MM.1S (cell line): Measurements from ENCODE around the gene EBP.

Experiments
- EZH2phosphoT487 ChIP-seq: fragments of 300-600 bp; sonication (generic); IDR thresholded peaks from 2 replicates; pipeline ENCODE4 v1.6.1; 2018; ENCODE audit warnings: antibody characterized with exemption, low read length
- TF ChIP-seq, protein P1 (sequence below): fragments of 300-600 bp; sonication (generic); IDR thresholded peaks from 2 replicates; pipeline ENCODE4 v1.5.1; 2016; ENCODE audit warnings: antibody characterized with exemption, low read length, mixed read lengths

DNA sequence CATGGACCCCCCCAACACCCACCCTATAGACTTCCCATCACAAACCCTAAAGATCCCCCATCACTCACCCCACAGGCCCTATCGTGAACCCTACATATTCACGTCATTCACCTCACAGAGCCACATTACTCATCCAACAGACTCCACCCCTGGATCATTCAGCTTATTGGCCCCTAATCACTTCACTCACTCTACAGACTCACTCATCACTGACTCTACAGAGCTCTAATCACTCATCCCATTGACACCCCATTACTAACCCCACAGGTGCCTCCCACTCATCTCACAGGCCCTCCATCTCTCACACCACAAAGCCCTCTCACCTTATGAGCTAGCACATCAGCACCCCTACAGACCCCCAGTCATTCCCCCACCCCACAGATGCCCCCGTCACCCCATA is 11.6 kb downstream of the EBP start:
- TF ChIP-seq, protein P1, sequence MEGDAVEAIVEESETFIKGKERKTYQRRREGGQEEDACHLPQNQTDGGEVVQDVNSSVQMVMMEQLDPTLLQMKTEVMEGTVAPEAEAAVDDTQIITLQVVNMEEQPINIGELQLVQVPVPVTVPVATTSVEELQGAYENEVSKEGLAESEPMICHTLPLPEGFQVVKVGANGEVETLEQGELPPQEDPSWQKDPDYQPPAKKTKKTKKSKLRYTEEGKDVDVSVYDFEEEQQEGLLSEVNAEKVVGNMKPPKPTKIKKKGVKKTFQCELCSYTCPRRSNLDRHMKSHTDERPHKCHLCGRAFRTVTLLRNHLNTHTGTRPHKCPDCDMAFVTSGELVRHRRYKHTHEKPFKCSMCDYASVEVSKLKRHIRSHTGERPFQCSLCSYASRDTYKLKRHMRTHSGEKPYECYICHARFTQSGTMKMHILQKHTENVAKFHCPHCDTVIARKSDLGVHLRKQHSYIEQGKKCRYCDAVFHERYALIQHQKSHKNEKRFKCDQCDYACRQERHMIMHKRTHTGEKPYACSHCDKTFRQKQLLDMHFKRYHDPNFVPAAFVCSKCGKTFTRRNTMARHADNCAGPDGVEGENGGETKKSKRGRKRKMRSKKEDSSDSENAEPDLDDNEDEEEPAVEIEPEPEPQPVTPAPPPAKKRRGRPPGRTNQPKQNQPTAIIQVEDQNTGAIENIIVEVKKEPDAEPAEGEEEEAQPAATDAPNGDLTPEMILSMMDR: no peak
- TF ChIP-seq EZH2phosphoT487: no peak
